Left ventricle myocardium inferior (tissue), 1 donor: ENCODE measurements around the gene PRR5L. TPM values are rescaled to one million over a fixed set of nuclear protein-coding genes. Genes with fewer than 3 reads are reported as not detected.

ENCODE experiments used
- DNase-seq: peaks from one replicate; pipeline ENCODE4 v3.0.0-alpha.2; 2020
- H3K27ac ChIP-seq: fragments of 200-600 bp; replicated peaks from 2 replicates; pipeline ENCODE4 v1.8.0; 2021
- H3K27me3 ChIP-seq: fragments of 200-600 bp; 2 replicates; pipeline ENCODE4 v1.8.0; 2021; ENCODE audit warnings: low read depth
- H3K36me3 ChIP-seq: fragments of 200-600 bp; 2 replicates; pipeline ENCODE4 v1.8.0; 2021
- H3K4me1 ChIP-seq: fragments of 200-600 bp; 2 replicates; pipeline ENCODE4 v1.8.0; 2021
- H3K4me3 ChIP-seq: fragments of 200-600 bp; 2 replicates; pipeline ENCODE4 v1.8.0; 2021; ENCODE audit warnings: mild to moderate bottlenecking, moderate library complexity
- H3K9me3 ChIP-seq: fragments of 200-600 bp; replicated peaks from 2 replicates; pipeline ENCODE4 v1.8.0; 2021
- CTCF ChIP-seq: fragments of 200-600 bp; IDR thresholded peaks from 2 replicates; pipeline ENCODE4 v1.8.0; 2021; ENCODE audit warnings: antibody characterized with exemption, mild to moderate bottlenecking, borderline replicate concordance
- intact Hi-C: fragments of 100-400 bp; cut with micrococcal nuclease; formaldehyde crosslinking; loops from one replicate; pipeline ENCODE4 v1.11.0; 2022
- long read RNA-seq: library from polyadenylated mRNA; unstranded; transcript quantifications from one replicate; pipeline ENCODE4 v2.0.0, GENCODE V29; 2021
- total RNA-seq: library from RNA; stranded (reverse); fragmentation: NEBNext Ultra II Directional; extraction: Animal tissue kit (Norgen Biotek cat#: 25700); gene quantifications from one replicate; pipeline ENCODE4 v1.2.1, GENCODE V29; 2021
- donor health status: DM: no; HTN: yes; CAD: no; lungs with severe emphysema.

Gene PRR5L
- 1.3 TPM for total RNA-seq
- long read RNA-seq, result 0 reads

- no peak for DNase-seq
- no peaks in the 10 kb centered on the region for H3K36me3 ChIP-seq
- no peak for TF ChIP-seq CTCF
- H3K27ac ChIP-seq, result no peak within 1 kb of the TSS
- no peaks in the 10 kb centered on the region for H3K27me3 ChIP-seq
- H3K9me3 ChIP-seq, result no peaks in the 10 kb centered on the region
- peaks cover 7% of the 10 kb centered on the region for H3K4me1 ChIP-seq
- intact Hi-C loops, result loop anchor here (10.0 kb wide), 1 partner anchor 179 kb away; no protein-coding TSS in a partner anchor
- H3K4me3 ChIP-seq, result no peak within 1 kb of the TSS
Measured at GRCh38 chr11:36295926-36296325, at the start of gene PRR5L. Gene PRR5L, plus strand, starts transcription at chr11:36296288. Its CDS starts 104,834 bp downstream, at chr11:36401122.

GRCh38 chr11:36247493-36247892 lies 48.6 kb upstream of the PRR5L start:
- no peak for TF ChIP-seq CTCF
- peaks cover 6% of the 10 kb centered on the region for H3K9me3 ChIP-seq
- H3K4me1 ChIP-seq, result no peaks in the 10 kb centered on the region
- H3K27ac ChIP-seq, result no peak overlapping the region
- H3K4me3 ChIP-seq, result no peak overlapping the region
- no peaks in the 10 kb centered on the region for H3K36me3 ChIP-seq
- intact Hi-C loops, result no loop called here
- peaks cover 27% of the 10 kb centered on the region for H3K27me3 ChIP-seq
- DNase-seq, result no peak

GRCh38 chr11:36248436-36248835 lies 47.7 kb upstream of the PRR5L start:
- intact Hi-C loops, result no loop called here
- no peak overlapping the region for H3K4me3 ChIP-seq
- H3K9me3 ChIP-seq, result peaks cover 6% of the 10 kb centered on the region
- no peaks in the 10 kb centered on the region for H3K36me3 ChIP-seq
- no peak overlapping the region for H3K27ac ChIP-seq
- no peak for DNase-seq
- no peak for TF ChIP-seq CTCF
- peaks cover 27% of the 10 kb centered on the region for H3K27me3 ChIP-seq
- no peaks in the 10 kb centered on the region for H3K4me1 ChIP-seq

- no peak for TF ChIP-seq CTCF
- intact Hi-C loops, result no loop called here
- no peak overlapping the region for H3K27ac ChIP-seq
Measured at GRCh38 chr11:36249246-36249645, 46.8 kb upstream of the PRR5L start.

GRCh38 chr11:36251823-36252222 lies 44.3 kb upstream of the PRR5L start:
- H3K27me3 ChIP-seq, result peaks cover 29% of the 10 kb centered on the region
- intact Hi-C loops, result no loop called here
- H3K4me1 ChIP-seq, result no peaks in the 10 kb centered on the region
- H3K9me3 ChIP-seq, result peaks cover 17% of the 10 kb centered on the region
- TF ChIP-seq CTCF, result no peak
- no peak overlapping the region for H3K4me3 ChIP-seq
- no peak for DNase-seq
- H3K36me3 ChIP-seq, result peaks cover 7% of the 10 kb centered on the region
- H3K27ac ChIP-seq, result no peak overlapping the region

More at GRCh38 chr11:36249246-36249645, 46.8 kb upstream of the PRR5L start:
- no peak overlapping the region for H3K4me3 ChIP-seq
- DNase-seq, result no peak
- H3K36me3 ChIP-seq, result no peaks in the 10 kb centered on the region
- peaks cover 6% of the 10 kb centered on the region for H3K9me3 ChIP-seq
- no peaks in the 10 kb centered on the region for H3K4me1 ChIP-seq
- peaks cover 27% of the 10 kb centered on the region for H3K27me3 ChIP-seq
